ENCODE data around the gene TUBG1. TPM values are rescaled to one million over a fixed set of nuclear protein-coding genes. Genes with fewer than 3 reads are reported as not detected.
A peak's percentile ranks its signal among the peaks of the same experiment; 100 is the strongest.

Gene TUBG1
- total and polyA plus RNA-seq, 9 of the 15 experiments (the other 6 are each of a cell fraction or from before 2014, with no cell fraction given): 33.1 to 147 (median 66.0) TPM

GRCh38 chr17:42632949-42633444 is 23.5 kb downstream of the TUBG1 start (continued):
- TF ChIP-seq NFE2 (IDR thresholded peaks at IDR 0.05; ENCODE audit: low read depth): peak; percentile 42
- TF ChIP-seq ZNF707 (CRISPR knock-in tag; conservative IDR thresholded peaks at IDR 0.05): no peak
- TF ChIP-seq PHTF2 (CRISPR knock-in tag; IDR thresholded peaks at IDR 0.05): no peak
- peak; percentile 56 for TF ChIP-seq MTA2 (IDR thresholded peaks at IDR 0.05; ENCODE audit: low read depth)
- no peak for TF ChIP-seq CTCFL (IDR thresholded peaks at IDR 0.05; ENCODE audit: borderline replicate concordance, insufficient read depth, low read depth, low read length, poor library complexity, severe bottlenecking)
- TF ChIP-seq USF1 (CRISPR knock-in tag; IDR thresholded peaks at IDR 0.05): no peak
- TF ChIP-seq XRCC5 (IDR thresholded peaks at IDR 0.05; ENCODE audit: low read depth, low read length): no peak
- no peak for TF ChIP-seq ZKSCAN1 (IDR thresholded peaks at IDR 0.05; ENCODE audit: low read depth, low read length)
- no peak for TF ChIP-seq EHMT2 (IDR thresholded peaks at IDR 0.05)
- TF ChIP-seq WHSC1 (IDR thresholded peaks at IDR 0.05; ENCODE audit: low read length): no peak
- peak; percentile 74 for TF ChIP-seq POLR2AphosphoS5 (IDR thresholded peaks at IDR 0.05; ENCODE audit: control insufficient read depth, insufficient read depth, low read depth, low read length)
- no peak for TF ChIP-seq FOXA1 (IDR thresholded peaks at IDR 0.05; ENCODE audit: borderline replicate concordance)
- TF ChIP-seq ZNF280A (IDR thresholded peaks at IDR 0.05; ENCODE audit: low read depth, partially characterized antibody): no peak
- no peak for TF ChIP-seq POLR2A (conservative IDR thresholded peaks at IDR 0.05)
- no peak for TF ChIP-seq ATF2 (CRISPR knock-in tag; IDR thresholded peaks at IDR 0.05)
- TF ChIP-seq TSHZ1 (CRISPR knock-in tag; IDR thresholded peaks at IDR 0.05): no peak
- TF ChIP-seq E4F1 (CRISPR knock-in tag; IDR thresholded peaks at IDR 0.05; ENCODE audit: borderline replicate concordance): no peak
